B cell (primary cell): ENCODE results near the gene PCSK6. TPM values are rescaled to one million over a fixed set of nuclear protein-coding genes. Genes with fewer than 3 reads are reported as not detected.

Source experiments
- ATAC-seq: fragments of 200-7000 bp; cut with Tn5 transposase; one replicate; pipeline ENCODE4 v1.10.0; 2021; ENCODE audit warnings: low read depth, mild to moderate bottlenecking, moderate number of reproducible peaks, moderate library complexity
- CTCF ChIA-PET: fragments of 350-600 bp; sonication (Branson Sonifier 250); formaldehyde crosslinking; loops from one replicate; lab custom pipeline; 2021; ENCODE audit warnings: antibody characterized with exemption, inconsistent platforms; lab: Charles Lee
- POLR2A ChIA-PET: fragments of 350-600 bp; sonication (Branson Sonifier 250); formaldehyde crosslinking; loops from one replicate; lab custom pipeline; 2021; ENCODE audit warnings: antibody characterized with exemption; lab: Charles Lee
- DNase-seq: peaks from one replicate; pipeline ENCODE4 v3.0.0; 2013
- H2AFZ ChIP-seq: 2 replicates; pipeline ENCODE4 v1.6.1; 2012; ENCODE audit warnings: mild to moderate bottlenecking, low read depth, low read length; ENCODE audit not compliant: insufficient read depth, poor library complexity, severe bottlenecking
- H3K27ac ChIP-seq, 2 donors: 1 replicate in 1 of 2; 2 replicates in 1 of 2; pipeline ENCODE4 v1.5.1; 2012 to 2013; ENCODE audit warnings: low read length in 2 of 2, mild to moderate bottlenecking in 2 of 2, moderate library complexity in 1 of 2
- H3K27me3 ChIP-seq, 4 experiments: fragments of 200-600 bp in 1 of 4; sonication (generic) in 1 of 4; replicated peaks in 1 of 4; 1 replicate in 2 of 4; 2 replicates in 2 of 4; pipeline versions ENCODE4 v1.6.1 to v1.7.0; 2013 to 2016; ENCODE audit warnings: low read length in 3 of 4, mild to moderate bottlenecking in 2 of 4, mixed read lengths in 1 of 4, moderate library complexity in 1 of 4; ENCODE audit not compliant: insufficient read depth in 4 of 4, control insufficient read depth in 3 of 4; ENCODE audit errors: control extremely low read depth in 1 of 4
- H3K36me3 ChIP-seq, 2 experiments: replicated peaks in 1 of 2; 1 replicate in 1 of 2; 2 replicates in 1 of 2; pipeline versions ENCODE4 v1.6.1 to v1.7.1; 2013; ENCODE audit warnings: low read length in 1 of 2; ENCODE audit not compliant: insufficient read depth in 2 of 2, control insufficient read depth in 1 of 2; ENCODE audit errors: control extremely low read depth in 1 of 2, extremely low read depth in 1 of 2
- H3K4me1 ChIP-seq, 2 donors: fragments of 200-600 bp in 1 of 2; sonication (generic) in 1 of 2; 1 replicate in 1 of 2; 2 replicates in 1 of 2; pipeline versions ENCODE4 v1.5.1 to v1.6.1; 2013 to 2017; ENCODE audit warnings: low read length in 2 of 2; ENCODE audit not compliant: control insufficient read depth in 2 of 2, insufficient read depth in 2 of 2
- H3K4me2 ChIP-seq: replicated peaks from 2 replicates; pipeline ENCODE3; 2012; ENCODE audit warnings: mild to moderate bottlenecking, low read depth, low read length; ENCODE audit not compliant: poor library complexity, severe bottlenecking
- H3K4me3 ChIP-seq, 5 experiments: fragments of 200-600 bp in 1 of 5; sonication (generic) in 1 of 5; 1 replicate in 3 of 5; 2 replicates in 2 of 5; pipeline versions ENCODE4 v1.5.1 to v1.7.0; 2011 to 2016; ENCODE audit warnings: low read length in 4 of 5, mild to moderate bottlenecking in 4 of 5, low read depth in 2 of 5, control low read depth in 1 of 5, moderate library complexity in 1 of 5; ENCODE audit not compliant: insufficient read depth in 1 of 5; ENCODE audit errors: control extremely low read depth in 1 of 5, extremely low read depth in 1 of 5
- H3K79me2 ChIP-seq: fragments of 200-600 bp; sonication (generic); one replicate; pipeline ENCODE4 v1.6.0; 2016; ENCODE audit warnings: low read length; ENCODE audit not compliant: control insufficient read depth, insufficient read depth
- H3K9ac ChIP-seq: fragments of 200-600 bp; sonication (generic); 2 replicates; pipeline ENCODE4 v1.6.1; 2017; ENCODE audit warnings: mild to moderate bottlenecking, low read length, moderate library complexity
- H3K9me3 ChIP-seq, 3 donors: one replicate each; pipeline versions ENCODE4 v1.6.1 to v1.7.1; 2013; ENCODE audit warnings: low read length in 2 of 3; ENCODE audit not compliant: control insufficient read depth in 2 of 3, insufficient read depth in 1 of 3; ENCODE audit errors: control extremely low read depth in 1 of 3
- H4K20me1 ChIP-seq: 2 replicates; pipeline ENCODE4 v1.6.0; 2012; ENCODE audit warnings: mild to moderate bottlenecking, low read length; ENCODE audit not compliant: insufficient read depth, control insufficient read depth, poor library complexity, severe bottlenecking
- H3K27ac Mint-ChIP-seq: one replicate; pipeline ENCODE4 v1.8.0; 2021; ENCODE audit warnings: mixed read lengths
- H3K27me3 Mint-ChIP-seq: one replicate; pipeline ENCODE4 v1.8.0; 2021; ENCODE audit warnings: mixed read lengths
- H3K4me1 Mint-ChIP-seq: one replicate; pipeline ENCODE4 v1.8.0; 2021; ENCODE audit warnings: mixed read lengths
- H3K4me3 Mint-ChIP-seq: one replicate; pipeline ENCODE4 v1.8.0; 2021; ENCODE audit warnings: mixed read lengths
- H3K9me3 Mint-ChIP-seq: one replicate; pipeline ENCODE4 v1.8.0; 2022; ENCODE audit warnings: mixed read lengths; ENCODE audit not compliant: insufficient read depth
- CTCF ChIP-seq: fragments of 200-600 bp; IDR thresholded peaks from one replicate; pipeline ENCODE4 v1.8.0; 2022; ENCODE audit warnings: antibody characterized with exemption, mild to moderate bottlenecking
- EZH2 ChIP-seq: IDR thresholded peaks from 2 replicates; pipeline ENCODE4 v1.6.1; 2012; ENCODE audit warnings: borderline replicate concordance, low read depth, mild to moderate bottlenecking, moderate library complexity, low read length; ENCODE audit not compliant: insufficient read depth, poor library complexity, severe bottlenecking
- WGBS: methylation state at CpG from one replicate; pipeline ENCODE4 v1.1.5; 2013; ENCODE audit warnings: missing lambda C conversion rate; ENCODE audit not compliant: insufficient coverage; 5-methylcytosine and 5-hydroxymethylcytosine counted together
- intact Hi-C: fragments of 100-400 bp; cut with micrococcal nuclease; formaldehyde crosslinking; loops from one replicate; pipeline ENCODE4 v1.10.0; 2022
- polyA plus RNA-seq: library from polyadenylated mRNA; depleted of rRNA; stranded (reverse); fragments of >200 nt; gene quantifications from 2 replicates; pipeline ENCODE4 v1.2.3, GENCODE V29; 2012
- total RNA-seq, 2 donors: library from RNA; stranded (reverse); fragments of 120-200 nt in 1 of 2; gene quantifications; 1 replicate in 1 of 2; 2 replicates in 1 of 2; pipeline versions ENCODE4 v1.2.3 to v1.2.4, GENCODE V29; 2013 to 2022

Gene PCSK6
- total and polyA plus RNA-seq, 2 donors (not counting 1 experiment from before 2014, with no cell fraction given): 0.66 to 1.6 TPM

GRCh38 chr15:101432982-101433381 is 56.5 kb downstream of the PCSK6 start:
- H3K27me3 Mint-ChIP-seq: peaks cover 25% of the 10 kb centered on the region
- no peak overlapping the region for H3K4me3 Mint-ChIP-seq
- ChIA-PET POLR2A (no interaction called here), CTCF (no interaction called here)
- Histone ChIP-seq H4K20me1 (no peaks in the 10 kb centered on the region), H3K9ac (no peak overlapping the region), H3K9me3 (peaks cover 0 to 5% (median 0%) of the 10 kb centered on the region in 3 donors), H3K4me2 (no peak overlapping the region), H3K27ac (no peak overlapping the region), H2AFZ (no peak overlapping the region), H3K4me3 (no peak overlapping the region), H3K36me3 (no peaks in the 10 kb centered on the region), H3K4me1 (no peaks in the 10 kb centered on the region), H3K27me3 (peaks cover 0 to 3% (median 0%) of the 10 kb centered on the region in 4 experiments), H3K79me2 (no peaks in the 10 kb centered on the region)
- intact Hi-C loops: no loop called here
- H3K4me1 Mint-ChIP-seq: no peaks in the 10 kb centered on the region
- TF ChIP-seq EZH2: no peak
- TF ChIP-seq CTCF: no peak
- 79% methylated on average over 2 of the region's 3 CpGs for WGBS
- ATAC-seq (no peak), DNase-seq (no peak)
- no peak overlapping the region for H3K27ac Mint-ChIP-seq
- H3K9me3 Mint-ChIP-seq: no peaks in the 10 kb centered on the region

- no peak for TF ChIP-seq CTCF
- no peak for TF ChIP-seq EZH2
- Histone ChIP-seq H3K36me3 (no peaks in the 10 kb centered on the region), H3K27ac (no peak overlapping the region), H3K4me1 (no peaks in the 10 kb centered on the region), H3K9ac (no peak overlapping the region), H3K4me2 (no peak overlapping the region), H3K79me2 (no peaks in the 10 kb centered on the region), H4K20me1 (no peaks in the 10 kb centered on the region), H2AFZ (no peak overlapping the region), H3K9me3 (peaks cover 0 to 1% (median 0%) of the 10 kb centered on the region in 3 donors), H3K27me3 (peaks cover 0 to 3% (median 0%) of the 10 kb centered on the region in 4 experiments), H3K4me3 (no peak overlapping the region)
- ChIA-PET POLR2A (no interaction called here), CTCF (no interaction called here)
- Mint-ChIP-seq H3K4me1 (no peaks in the 10 kb centered on the region), H3K4me3 (no peak overlapping the region), H3K27me3 (peaks cover 17% of the 10 kb centered on the region), H3K27ac (no peak overlapping the region), H3K9me3 (no peaks in the 10 kb centered on the region)
- no peak for DNase-seq
- ATAC-seq: no peak
- WGBS: 67% methylated on average over 3 of the region's 6 CpGs
- intact Hi-C loops: no loop called here
These were observed 57.8 kb downstream of the PCSK6 start for GRCh38 chr15:101431748-101432147.
